Measurements from ENCODE around the gene ZNF614.

GRCh38 chr19:52069653-52070052, 41.5 kb upstream of the ZNF614 start:
- TF ChIP-seq, protein P1, sequence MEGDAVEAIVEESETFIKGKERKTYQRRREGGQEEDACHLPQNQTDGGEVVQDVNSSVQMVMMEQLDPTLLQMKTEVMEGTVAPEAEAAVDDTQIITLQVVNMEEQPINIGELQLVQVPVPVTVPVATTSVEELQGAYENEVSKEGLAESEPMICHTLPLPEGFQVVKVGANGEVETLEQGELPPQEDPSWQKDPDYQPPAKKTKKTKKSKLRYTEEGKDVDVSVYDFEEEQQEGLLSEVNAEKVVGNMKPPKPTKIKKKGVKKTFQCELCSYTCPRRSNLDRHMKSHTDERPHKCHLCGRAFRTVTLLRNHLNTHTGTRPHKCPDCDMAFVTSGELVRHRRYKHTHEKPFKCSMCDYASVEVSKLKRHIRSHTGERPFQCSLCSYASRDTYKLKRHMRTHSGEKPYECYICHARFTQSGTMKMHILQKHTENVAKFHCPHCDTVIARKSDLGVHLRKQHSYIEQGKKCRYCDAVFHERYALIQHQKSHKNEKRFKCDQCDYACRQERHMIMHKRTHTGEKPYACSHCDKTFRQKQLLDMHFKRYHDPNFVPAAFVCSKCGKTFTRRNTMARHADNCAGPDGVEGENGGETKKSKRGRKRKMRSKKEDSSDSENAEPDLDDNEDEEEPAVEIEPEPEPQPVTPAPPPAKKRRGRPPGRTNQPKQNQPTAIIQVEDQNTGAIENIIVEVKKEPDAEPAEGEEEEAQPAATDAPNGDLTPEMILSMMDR (IDR thresholded peaks at IDR 0.05): no peak
- no peak for TF ChIP-seq POLR2A (IDR thresholded peaks at IDR 0.05)
